GM19025 (cell line): ENCODE results near the gene ERC1.

Source experiments
- ATAC-seq: cut with Tn5 transposase; IDR thresholded peaks from one replicate; pipeline ENCODE4 v1.9.1; 2021; ENCODE audit warnings: mild to moderate bottlenecking, low read depth, moderate library complexity; ENCODE audit not compliant: unreplicated experiment

The ERC1 gene

GRCh38 chr12:1542599-1542998 lies 551.6 kb downstream of the ERC1 start:
- ATAC-seq = no peak

GRCh38 chr12:1544996-1545700 lies 554.1 kb downstream of the ERC1 start:
- ATAC-seq = no peak
